ENCODE data around the gene MYO10.
"Not testable (repeated sequence)": the region's sequence is repeated elsewhere in the genome, so short reads cannot be mapped to it uniquely, and the experiment has no call there.

Gene MYO10

DNA sequence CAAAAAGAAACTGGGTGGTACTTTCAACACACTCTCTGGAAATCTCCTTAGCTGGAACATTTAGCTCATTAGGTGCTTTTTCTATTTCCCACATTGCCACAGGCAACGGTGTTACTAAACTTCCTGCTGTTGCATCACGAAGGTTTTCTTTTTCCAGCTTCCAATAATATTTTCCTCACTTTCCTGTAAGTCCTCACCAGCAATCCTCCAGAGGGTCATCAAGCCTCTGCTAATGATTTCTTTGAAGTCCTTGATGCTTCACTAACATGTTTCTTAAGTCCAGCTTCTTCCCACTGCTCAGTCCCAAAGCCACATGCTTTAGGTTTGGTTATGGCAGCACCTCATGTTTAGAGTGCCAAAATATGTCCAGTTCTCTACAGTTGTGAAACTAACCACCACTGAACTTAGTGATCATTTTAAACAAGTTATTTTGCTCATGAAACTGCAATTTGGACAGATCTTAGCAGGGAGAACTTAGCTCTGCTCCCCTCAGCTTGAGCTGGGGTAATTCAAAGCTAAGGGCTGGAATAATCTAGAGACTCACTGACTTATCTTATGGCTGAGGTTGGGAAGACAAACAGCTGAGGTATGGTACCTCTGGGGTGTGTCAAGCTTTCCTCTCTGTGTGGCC, 279.4 kb downstream of the MYO10 start:
- no peak overlapping the region for H3K4me3 ChIP-seq (replicated peaks; ENCODE audit: low read depth, low read length)
- no peak for DNase-seq (ENCODE audit: extremely low read depth, low read depth)
- TF ChIP-seq CTCF (IDR thresholded peaks at IDR 0.05; ENCODE audit: low read depth, low read length, missing control alignments), result no peak

GRCh38 chr5:16654647-16655334, 281.3 kb downstream of the MYO10 start:
- no peak for DNase-seq (ENCODE audit: extremely low read depth, low read depth)
- TF ChIP-seq CTCF (IDR thresholded peaks at IDR 0.05; ENCODE audit: low read depth, low read length, missing control alignments), result no peak
- H3K4me3 ChIP-seq (replicated peaks; ENCODE audit: low read depth, low read length), result no peak overlapping the region

DNA sequence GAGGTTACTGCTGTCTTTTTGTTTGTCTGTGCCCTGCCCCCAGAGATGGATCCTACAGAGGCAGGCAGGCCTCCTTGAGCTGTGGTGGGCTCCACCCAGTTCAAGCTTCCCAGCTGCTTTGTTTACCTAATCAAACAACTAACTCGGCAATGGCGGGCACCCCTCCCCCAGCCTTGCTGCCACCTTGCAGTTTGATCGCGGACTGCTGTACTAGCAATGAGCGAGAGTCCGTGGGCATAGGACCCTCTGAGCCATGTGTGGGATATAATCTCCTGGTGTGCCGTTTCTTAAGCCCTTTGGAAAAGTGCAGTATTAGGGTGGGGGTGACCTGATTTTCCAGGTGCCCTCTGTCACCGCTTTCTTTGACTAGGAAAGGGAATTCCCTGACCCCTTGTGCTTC, 287.3 kb downstream of the MYO10 start:
- not testable (repeated sequence) for DNase-seq (ENCODE audit: extremely low read depth, low read depth)

DNA sequence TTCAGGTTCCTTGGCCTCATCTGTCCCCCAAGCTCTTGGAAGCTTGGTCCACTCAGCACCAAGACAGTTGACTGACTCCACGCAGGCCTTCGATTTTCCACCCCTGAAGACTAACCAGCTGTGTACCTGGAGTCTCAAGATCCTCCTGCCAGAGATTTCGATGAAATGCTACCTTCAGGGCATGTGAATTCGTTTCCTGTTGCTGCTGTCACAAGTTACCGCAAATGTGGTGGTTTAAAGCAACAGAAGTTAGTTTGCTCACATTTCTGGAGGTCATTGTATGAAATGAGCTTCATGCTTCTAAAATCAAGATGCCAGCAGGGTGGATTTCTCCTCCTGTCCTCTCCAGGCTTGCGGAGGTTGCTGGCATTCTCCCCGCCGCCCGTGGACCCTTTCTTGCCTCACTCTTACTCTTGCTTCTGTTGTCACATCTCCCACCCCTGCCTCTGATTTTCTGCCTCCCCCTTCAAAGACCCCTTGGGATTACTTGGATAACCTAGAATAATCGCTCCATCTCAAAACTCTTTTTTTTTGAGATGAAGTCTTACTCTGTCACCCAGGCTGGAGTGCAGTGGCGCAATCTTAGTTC, 291.7 kb downstream of the MYO10 start:
- no peak for DNase-seq (ENCODE audit: extremely low read depth, low read depth)
- H3K4me3 ChIP-seq (replicated peaks; ENCODE audit: low read depth, low read length), result no peak overlapping the region
- TF ChIP-seq CTCF (IDR thresholded peaks at IDR 0.05; ENCODE audit: low read depth, low read length, missing control alignments), result no peak

More for the DNA sequence above, 287.3 kb downstream of the MYO10 start:
- not testable (repeated sequence) for H3K4me3 ChIP-seq (replicated peaks; ENCODE audit: low read depth, low read length)

DNA sequence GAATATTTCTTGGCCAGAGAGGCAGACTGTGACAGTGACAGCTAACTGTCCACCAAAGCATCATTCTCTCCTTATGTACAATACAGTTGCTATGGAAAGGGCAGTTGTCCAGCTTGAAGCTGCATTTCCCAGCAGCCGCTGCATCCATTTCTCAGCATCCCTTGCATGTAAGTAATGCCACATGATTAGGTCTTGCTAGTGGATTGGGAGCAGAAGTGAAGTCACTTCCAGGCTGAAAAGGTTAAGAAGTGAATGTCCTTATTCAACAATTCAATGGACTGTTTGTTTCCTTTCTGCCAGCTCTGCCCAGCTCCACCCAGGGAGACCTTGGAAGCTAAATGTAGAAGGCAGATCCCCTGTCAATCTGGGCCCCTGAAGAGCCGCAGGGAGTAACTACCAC, 293.2 kb downstream of the MYO10 start:
- no peak for TF ChIP-seq CTCF (IDR thresholded peaks at IDR 0.05; ENCODE audit: low read depth, low read length, missing control alignments)
- no peak for DNase-seq (ENCODE audit: extremely low read depth, low read depth)
- H3K4me3 ChIP-seq (replicated peaks; ENCODE audit: low read depth, low read length), result no peak overlapping the region

GRCh38 chr5:16639206-16639605, 296.9 kb downstream of the MYO10 start:
- no peak for TF ChIP-seq CTCF (IDR thresholded peaks at IDR 0.05; ENCODE audit: low read depth, low read length, missing control alignments)
- no peak overlapping the region for H3K4me3 ChIP-seq (replicated peaks; ENCODE audit: low read depth, low read length)
- DNase-seq (ENCODE audit: extremely low read depth, low read depth), result no peak

DNA sequence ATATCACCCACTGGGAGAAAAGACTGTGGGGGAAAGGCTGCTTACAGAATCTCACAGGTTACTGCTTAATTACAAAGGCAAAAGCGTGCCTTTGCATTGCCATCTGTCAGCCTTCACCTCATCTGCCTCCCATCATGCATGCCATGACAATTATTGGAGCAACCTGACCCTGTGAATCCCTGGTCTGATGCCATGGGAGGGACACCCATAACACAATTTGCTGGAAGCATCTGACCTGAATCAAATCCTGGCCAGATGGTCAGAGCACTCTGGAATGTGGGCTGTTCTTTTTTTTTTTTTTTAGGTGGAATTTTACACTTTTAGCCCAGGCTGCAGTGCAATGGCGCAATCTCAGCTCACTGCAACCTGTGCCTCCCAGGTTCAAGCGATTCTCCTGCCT, 307.7 kb downstream of the MYO10 start:
- H3K4me3 ChIP-seq (replicated peaks; ENCODE audit: low read depth, low read length), result no peak overlapping the region
- DNase-seq (ENCODE audit: extremely low read depth, low read depth), result peak; percentile 5
- TF ChIP-seq CTCF (IDR thresholded peaks at IDR 0.05; ENCODE audit: low read depth, low read length, missing control alignments), result no peak
